Mesendoderm (in vitro differentiated cells): ENCODE data around the gene NDUFA7.
A peak's percentile ranks its signal among the peaks of the same experiment; 100 is the strongest.

Source experiments
- DNase-seq: peaks from one replicate; pipeline ENCODE4 v3.0.0; 2013
- H2AK5ac ChIP-seq: 2 replicates; pipeline ENCODE4 v1.6.1; 2013; ENCODE audit warnings: low read length, inconsistent platforms
- H2BK120ac ChIP-seq: 2 replicates; pipeline ENCODE4 v1.6.1; 2013; ENCODE audit warnings: low read depth, mild to moderate bottlenecking, low read length, moderate library complexity, mixed read lengths
- H2BK15ac ChIP-seq: replicated peaks from 2 replicates; pipeline ENCODE4 v1.6.1; 2013; ENCODE audit warnings: low read depth, mild to moderate bottlenecking, moderate library complexity
- H2BK5ac ChIP-seq: 2 replicates; pipeline ENCODE4 v1.6.1; 2013; ENCODE audit warnings: low read length, inconsistent platforms
- H3K18ac ChIP-seq: 2 replicates; pipeline ENCODE4 v1.6.1; 2013; ENCODE audit warnings: mild to moderate bottlenecking, low read length, mixed read lengths
- H3K23ac ChIP-seq: one replicate; pipeline ENCODE4 v1.6.1; 2013; ENCODE audit warnings: low read length
- H3K27ac ChIP-seq: 2 replicates; pipeline ENCODE4 v1.5.1; 2013; ENCODE audit warnings: low read depth, mild to moderate bottlenecking, inconsistent platforms, low read length, moderate library complexity
- H3K27me3 ChIP-seq: 2 replicates; pipeline ENCODE4 v1.6.1; 2013; ENCODE audit warnings: low read length, control low read depth, mild to moderate bottlenecking, inconsistent platforms; ENCODE audit not compliant: insufficient read depth, poor library complexity
- H3K36me3 ChIP-seq: 2 replicates; pipeline ENCODE4 v1.6.1; 2013; ENCODE audit warnings: low read length, inconsistent platforms; ENCODE audit not compliant: control insufficient read depth, insufficient read depth
- H3K4ac ChIP-seq: one replicate; pipeline ENCODE4 v1.6.1; 2013; ENCODE audit warnings: low read depth, mild to moderate bottlenecking, low read length, moderate library complexity
- H3K4me1 ChIP-seq: 2 replicates; pipeline ENCODE4 v1.6.1; 2013; ENCODE audit warnings: low read depth, low read length, inconsistent platforms; ENCODE audit not compliant: control insufficient read depth
- H3K4me2 ChIP-seq: 2 replicates; pipeline ENCODE4 v1.6.1; 2013; ENCODE audit warnings: low read length
- H3K4me3 ChIP-seq: 2 replicates; pipeline ENCODE4 v1.5.1; 2013; ENCODE audit warnings: mild to moderate bottlenecking, low read length
- H3K56ac ChIP-seq: one replicate; pipeline ENCODE4 v1.6.1; 2013; ENCODE audit warnings: low read length
- H3K79me1 ChIP-seq: 2 replicates; pipeline ENCODE4 v1.6.1; 2013; ENCODE audit warnings: low read length, inconsistent platforms
- H3K79me2 ChIP-seq: 2 replicates; pipeline ENCODE4 v1.6.1; 2013; ENCODE audit warnings: mild to moderate bottlenecking, low read length; ENCODE audit not compliant: control insufficient read depth, insufficient read depth
- H3K9ac ChIP-seq: 2 replicates; pipeline ENCODE4 v1.6.1; 2013; ENCODE audit warnings: low read length, inconsistent platforms
- H4K5ac ChIP-seq: one replicate; pipeline ENCODE4 v1.6.1; 2013; ENCODE audit warnings: low read length
- H4K8ac ChIP-seq: one replicate; pipeline ENCODE4 v1.6.1; 2013; ENCODE audit warnings: low read depth, mild to moderate bottlenecking, control low read depth, low read length, moderate library complexity
- WGBS: extraction: QIAGEN DNeasy Blood & Tissue Kit; methylation state at CpG from one replicate; pipeline ENCODE4 v1.1.7; 2013; ENCODE audit warnings: low lambda C conversion rate, missing lambda C conversion rate; ENCODE audit not compliant: insufficient coverage; ENCODE audit errors: extremely low coverage; 5-methylcytosine and 5-hydroxymethylcytosine counted together

Gene NDUFA7

GRCh38 chr19:8337728-8338127 lies 16.6 kb upstream of the NDUFA7 start:
- H3K27me3 ChIP-seq = peaks cover 18% of the 10 kb centered on the region
- H3K4me3 ChIP-seq = no peak overlapping the region
- no peak overlapping the region for H3K27ac ChIP-seq
- no peak overlapping the region for H2BK15ac ChIP-seq
- no peaks in the 10 kb centered on the region for H3K36me3 ChIP-seq
- no peak for DNase-seq
- H2BK5ac ChIP-seq = no peak overlapping the region
- no peak overlapping the region for H2BK120ac ChIP-seq
- no peaks in the 10 kb centered on the region for H3K4me1 ChIP-seq
- H3K23ac ChIP-seq = no peak overlapping the region
- no peak overlapping the region for H3K56ac ChIP-seq
- no peak overlapping the region for H3K18ac ChIP-seq
- no peak overlapping the region for H4K5ac ChIP-seq
- H3K79me2 ChIP-seq = no peaks in the 10 kb centered on the region
- no peaks in the 10 kb centered on the region for H3K79me1 ChIP-seq
- WGBS = no CpG with 5 or more reads among the region's 7 CpGs
- H3K4ac ChIP-seq = no peak overlapping the region
- H3K9ac ChIP-seq = no peak overlapping the region
- no peak overlapping the region for H2AK5ac ChIP-seq
- no peak overlapping the region for H4K8ac ChIP-seq
- no peak overlapping the region for H3K4me2 ChIP-seq

- no peaks in the 10 kb centered on the region for H3K4me1 ChIP-seq
- H3K79me2 ChIP-seq = no peaks in the 10 kb centered on the region
- DNase-seq = no peak
- no peaks in the 10 kb centered on the region for H3K36me3 ChIP-seq
- H3K18ac ChIP-seq = no peak overlapping the region
- H3K9ac ChIP-seq = no peak overlapping the region
- H2AK5ac ChIP-seq = no peak overlapping the region
- no peak overlapping the region for H2BK15ac ChIP-seq
- no peak overlapping the region for H3K4me3 ChIP-seq
- H3K79me1 ChIP-seq = no peaks in the 10 kb centered on the region
- H4K5ac ChIP-seq = no peak overlapping the region
- no peak overlapping the region for H2BK120ac ChIP-seq
- no CpG with 5 or more reads among the region's 8 CpGs for WGBS
- no peak overlapping the region for H4K8ac ChIP-seq
- no peak overlapping the region for H3K27ac ChIP-seq
- H3K23ac ChIP-seq = no peak overlapping the region
- no peak overlapping the region for H3K4ac ChIP-seq
- H3K4me2 ChIP-seq = no peak overlapping the region
- H3K27me3 ChIP-seq = peaks cover 18% of the 10 kb centered on the region
- H2BK5ac ChIP-seq = no peak overlapping the region
- H3K56ac ChIP-seq = no peak overlapping the region
Measured at GRCh38 chr19:8336660-8337059, 15.5 kb upstream of the NDUFA7 start.

DNA sequence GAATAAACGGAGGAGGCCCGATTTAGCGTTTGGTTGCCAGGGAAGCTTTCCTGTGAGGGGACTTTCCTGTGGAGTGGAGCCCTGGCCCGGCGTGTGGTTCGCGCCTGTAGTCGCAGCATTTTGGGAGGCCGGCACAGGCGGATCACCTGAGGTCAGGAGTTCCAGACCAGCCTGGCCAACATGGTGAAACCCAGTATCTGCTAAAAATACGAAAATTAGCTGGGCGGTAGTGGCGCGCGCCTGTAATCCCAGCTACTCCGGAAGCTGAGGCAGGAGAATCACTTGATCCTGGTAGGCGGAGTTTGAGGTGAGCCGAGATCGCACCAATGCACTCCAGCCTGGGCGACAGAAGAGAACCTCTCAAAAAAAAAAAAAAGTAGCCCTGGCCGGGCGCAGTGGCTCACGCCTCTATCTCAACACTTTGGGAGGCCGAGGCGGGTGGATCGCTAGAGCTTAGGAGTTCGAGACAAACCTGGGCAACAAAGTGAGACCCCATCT lies 14.9 kb upstream of the NDUFA7 start:
- Histone ChIP-seq H2BK120ac (no peak overlapping the region), H3K4ac (no peak overlapping the region), H3K23ac (no peak overlapping the region), H2AK5ac (no peak overlapping the region), H3K4me3 (no peak overlapping the region), H4K5ac (no peak overlapping the region), H3K27ac (no peak overlapping the region), H3K79me1 (no peaks in the 10 kb centered on the region), H2BK5ac (no peak overlapping the region), H4K8ac (no peak overlapping the region), H3K4me1 (no peaks in the 10 kb centered on the region), H3K4me2 (no peak overlapping the region), H2BK15ac (no peak overlapping the region), H3K9ac (no peak overlapping the region), H3K18ac (no peak overlapping the region), H3K36me3 (no peaks in the 10 kb centered on the region), H3K56ac (no peak overlapping the region), H3K79me2 (no peaks in the 10 kb centered on the region), H3K27me3 (peaks cover 18% of the 10 kb centered on the region)
- no peak for DNase-seq
- no CpG with 5 or more reads among the region's 27 CpGs for WGBS

GRCh38 chr19:8335343-8336071 lies 14.3 kb upstream of the NDUFA7 start:
- Histone ChIP-seq H3K56ac (peak overlapping the region; percentile 74), H3K4ac (no peak overlapping the region), H3K27me3 (peaks cover 18% of the 10 kb centered on the region), H2BK15ac (no peak overlapping the region), H3K4me3 (no peak overlapping the region), H3K4me1 (no peaks in the 10 kb centered on the region), H3K23ac (no peak overlapping the region), H3K79me1 (no peaks in the 10 kb centered on the region), H2BK5ac (no peak overlapping the region), H3K36me3 (no peaks in the 10 kb centered on the region), H3K27ac (no peak overlapping the region), H3K18ac (peak overlapping the region; percentile 9), H4K5ac (no peak overlapping the region), H4K8ac (no peak overlapping the region), H3K9ac (peak overlapping the region; percentile 44), H3K4me2 (peak overlapping the region; percentile 61), H2AK5ac (no peak overlapping the region), H3K79me2 (no peaks in the 10 kb centered on the region), H2BK120ac (no peak overlapping the region)
- WGBS = no CpG with 5 or more reads among the region's 79 CpGs
- no peak for DNase-seq

- Histone ChIP-seq H4K5ac (no peak overlapping the region), H3K79me1 (no peaks in the 10 kb centered on the region), H3K4me1 (no peaks in the 10 kb centered on the region), H2BK120ac (no peak overlapping the region), H3K27me3 (peaks cover 18% of the 10 kb centered on the region), H3K36me3 (no peaks in the 10 kb centered on the region), H2BK15ac (no peak overlapping the region), H3K18ac (no peak overlapping the region), H3K79me2 (no peaks in the 10 kb centered on the region), H3K4me2 (peak overlapping the region; percentile 61), H3K56ac (peak overlapping the region; percentile 74), H3K23ac (peak overlapping the region; percentile 66), H3K4ac (no peak overlapping the region), H2AK5ac (no peak overlapping the region), H3K27ac (no peak overlapping the region), H3K4me3 (no peak overlapping the region), H3K9ac (peak overlapping the region; percentile 44), H2BK5ac (no peak overlapping the region), H4K8ac (no peak overlapping the region)
- DNase-seq = peak; percentile 87
- no CpG with 5 or more reads among the region's 117 CpGs for WGBS
Measured at GRCh38 chr19:8334458-8335342, 13.5 kb upstream of the NDUFA7 start.
